WI38 (cell line): Measurements from ENCODE around the gene LDAH.

Experiments used
- H3K4me3 ChIP-seq: 2 replicates; pipeline ENCODE4 v1.5.1; 2011; ENCODE audit warnings: low read depth, mild to moderate bottlenecking, control low read depth, low read length
- CTCF ChIP-seq: IDR thresholded peaks from 2 replicates; pipeline ENCODE4 v1.5.1; 2012; ENCODE audit warnings: low read depth, mild to moderate bottlenecking, control low read depth, low read length

The LDAH gene

GRCh38 chr2:20635113-20635510, 187.8 kb downstream of the LDAH start:
- no peak for TF ChIP-seq CTCF
- no peak overlapping the region for H3K4me3 ChIP-seq

GRCh38 chr2:20634507-20635112, 188.3 kb downstream of the LDAH start:
- no peak overlapping the region for H3K4me3 ChIP-seq
- TF ChIP-seq CTCF = no peak
